Lower leg skin (tissue), 3 donors: ENCODE measurements around the gene RAVER2.

Experiments used
- POLR2A ChIP-seq, 2 donors: fragments of 450-650 bp; IDR thresholded peaks; one replicate each; pipeline ENCODE4 v1.6.1; 2016 to 2017; ENCODE audit warnings: antibody characterized with exemption in 2 of 2, mild to moderate bottlenecking in 1 of 2, moderate library complexity in 1 of 2
- TF ChIP-seq, protein P1 (sequence below), 3 donors: fragments of 450-650 bp; IDR thresholded peaks; one replicate each; pipeline ENCODE4 v1.5.1; 2016; ENCODE audit warnings: antibody characterized with exemption in 3 of 3, mild to moderate bottlenecking in 3 of 3, moderate library complexity in 2 of 3

DNA sequence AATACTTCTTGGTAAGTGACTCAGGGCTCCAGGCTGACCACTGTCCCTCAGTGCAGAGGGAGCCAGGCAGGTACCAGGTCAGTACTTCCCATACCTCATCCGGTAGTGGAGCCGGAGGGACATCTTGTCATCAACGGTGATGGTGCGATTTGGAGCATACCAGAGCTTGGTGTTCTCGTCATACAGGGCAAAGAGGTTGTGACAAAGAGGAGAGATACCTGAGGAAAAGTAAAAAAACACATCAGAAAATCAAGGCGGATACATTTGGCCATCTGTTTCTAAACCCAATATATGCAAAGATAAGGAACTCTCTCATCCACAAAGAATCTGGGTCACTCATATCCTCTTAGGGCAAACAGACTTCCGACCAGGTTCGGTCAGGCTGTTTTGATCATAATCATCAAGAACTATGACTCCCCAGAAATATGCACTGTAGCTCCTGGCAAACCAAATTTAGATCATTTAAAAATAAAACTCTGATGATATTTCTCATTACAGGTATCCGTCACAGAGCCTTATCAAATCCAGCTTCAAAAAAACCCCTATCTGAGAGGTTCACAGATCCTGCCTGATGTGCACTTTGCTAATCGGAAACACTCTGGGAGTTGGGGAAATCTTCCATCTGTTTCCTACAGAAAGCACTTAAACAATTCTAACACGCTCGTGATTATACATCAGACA, 134.2 kb downstream of the RAVER2 start:
- TF ChIP-seq POLR2A (IDR thresholded peaks at IDR 0.05) = no peak
- TF ChIP-seq, protein P1, sequence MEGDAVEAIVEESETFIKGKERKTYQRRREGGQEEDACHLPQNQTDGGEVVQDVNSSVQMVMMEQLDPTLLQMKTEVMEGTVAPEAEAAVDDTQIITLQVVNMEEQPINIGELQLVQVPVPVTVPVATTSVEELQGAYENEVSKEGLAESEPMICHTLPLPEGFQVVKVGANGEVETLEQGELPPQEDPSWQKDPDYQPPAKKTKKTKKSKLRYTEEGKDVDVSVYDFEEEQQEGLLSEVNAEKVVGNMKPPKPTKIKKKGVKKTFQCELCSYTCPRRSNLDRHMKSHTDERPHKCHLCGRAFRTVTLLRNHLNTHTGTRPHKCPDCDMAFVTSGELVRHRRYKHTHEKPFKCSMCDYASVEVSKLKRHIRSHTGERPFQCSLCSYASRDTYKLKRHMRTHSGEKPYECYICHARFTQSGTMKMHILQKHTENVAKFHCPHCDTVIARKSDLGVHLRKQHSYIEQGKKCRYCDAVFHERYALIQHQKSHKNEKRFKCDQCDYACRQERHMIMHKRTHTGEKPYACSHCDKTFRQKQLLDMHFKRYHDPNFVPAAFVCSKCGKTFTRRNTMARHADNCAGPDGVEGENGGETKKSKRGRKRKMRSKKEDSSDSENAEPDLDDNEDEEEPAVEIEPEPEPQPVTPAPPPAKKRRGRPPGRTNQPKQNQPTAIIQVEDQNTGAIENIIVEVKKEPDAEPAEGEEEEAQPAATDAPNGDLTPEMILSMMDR (IDR thresholded peaks at IDR 0.05) = no peak
